B cell (primary cell): Measurements from ENCODE around the gene XG.

Experiments
- EZH2 ChIP-seq: IDR thresholded peaks from 2 replicates; pipeline ENCODE4 v1.6.1; 2012; ENCODE audit warnings: borderline replicate concordance, low read depth, mild to moderate bottlenecking, moderate library complexity, low read length; ENCODE audit not compliant: insufficient read depth, poor library complexity, severe bottlenecking
- TF ChIP-seq, protein P1 (sequence below): fragments of 200-600 bp; IDR thresholded peaks from one replicate; pipeline ENCODE4 v1.8.0; 2022; ENCODE audit warnings: antibody characterized with exemption, mild to moderate bottlenecking

DNA sequence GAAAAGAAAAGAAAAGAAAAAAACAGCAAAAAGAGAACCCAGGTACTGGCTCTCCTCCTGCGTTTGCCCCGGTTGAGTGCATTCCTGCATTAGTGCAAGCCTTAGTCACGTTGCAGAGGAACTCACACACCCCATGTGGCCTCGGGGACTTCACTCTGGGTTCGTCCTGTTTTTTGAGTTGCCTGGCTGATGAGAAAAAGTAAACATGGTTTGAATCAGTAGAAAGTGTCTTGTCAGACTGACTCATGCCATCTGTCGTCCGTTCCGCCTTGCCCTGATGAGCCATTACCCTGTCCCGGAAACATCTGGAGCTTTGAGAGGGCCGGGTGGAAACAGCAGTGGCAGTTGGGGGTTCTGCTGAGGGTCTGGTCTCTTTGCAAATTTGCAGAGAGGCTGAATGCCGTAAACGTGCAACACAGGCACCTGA is 44.5 kb upstream of the XG start:
- TF ChIP-seq, protein P1, sequence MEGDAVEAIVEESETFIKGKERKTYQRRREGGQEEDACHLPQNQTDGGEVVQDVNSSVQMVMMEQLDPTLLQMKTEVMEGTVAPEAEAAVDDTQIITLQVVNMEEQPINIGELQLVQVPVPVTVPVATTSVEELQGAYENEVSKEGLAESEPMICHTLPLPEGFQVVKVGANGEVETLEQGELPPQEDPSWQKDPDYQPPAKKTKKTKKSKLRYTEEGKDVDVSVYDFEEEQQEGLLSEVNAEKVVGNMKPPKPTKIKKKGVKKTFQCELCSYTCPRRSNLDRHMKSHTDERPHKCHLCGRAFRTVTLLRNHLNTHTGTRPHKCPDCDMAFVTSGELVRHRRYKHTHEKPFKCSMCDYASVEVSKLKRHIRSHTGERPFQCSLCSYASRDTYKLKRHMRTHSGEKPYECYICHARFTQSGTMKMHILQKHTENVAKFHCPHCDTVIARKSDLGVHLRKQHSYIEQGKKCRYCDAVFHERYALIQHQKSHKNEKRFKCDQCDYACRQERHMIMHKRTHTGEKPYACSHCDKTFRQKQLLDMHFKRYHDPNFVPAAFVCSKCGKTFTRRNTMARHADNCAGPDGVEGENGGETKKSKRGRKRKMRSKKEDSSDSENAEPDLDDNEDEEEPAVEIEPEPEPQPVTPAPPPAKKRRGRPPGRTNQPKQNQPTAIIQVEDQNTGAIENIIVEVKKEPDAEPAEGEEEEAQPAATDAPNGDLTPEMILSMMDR = no peak
- no peak for TF ChIP-seq EZH2
